Measurements from ENCODE around the gene GDF11.

GDF11 gene

GRCh38 chr12:55795950-55796349, 53.0 kb downstream of the GDF11 start:
- H3K4me3 ChIP-seq (ENCODE audit: low read depth, low read length): no peak overlapping the region
- TF ChIP-seq CTCF (IDR thresholded peaks at IDR 0.05; ENCODE audit: control insufficient read depth, extremely low read depth, insufficient read depth): no peak
- DNase-seq (ENCODE audit: low read depth): no peak

GRCh38 chr12:55797068-55797467, 54.1 kb downstream of the GDF11 start:
- peak; percentile 84 for TF ChIP-seq CTCF (IDR thresholded peaks at IDR 0.05; ENCODE audit: control insufficient read depth, extremely low read depth, insufficient read depth)
- no peak overlapping the region for H3K4me3 ChIP-seq (ENCODE audit: low read depth, low read length)
- no peak for DNase-seq (ENCODE audit: low read depth)

- no peak for TF ChIP-seq CTCF (IDR thresholded peaks at IDR 0.05; ENCODE audit: control insufficient read depth, extremely low read depth, insufficient read depth)
- H3K4me3 ChIP-seq (ENCODE audit: low read depth, low read length): no peak overlapping the region
- no peak for DNase-seq (ENCODE audit: low read depth)
Observed at GRCh38 chr12:55797550-55797949, 54.6 kb downstream of the GDF11 start.

Data from LNCaP clone FGC (cell line).